HepG2 (cell line): ENCODE measurements around the gene THADA. TPM values are rescaled to one million over a fixed set of nuclear protein-coding genes. Genes with fewer than 3 reads are reported as not detected.

Experiments used
- ATAC-seq: fragments of 200-7000 bp; cut with Tn5 transposase; 3 replicates; pipeline ENCODE4 v1.9.1; 2020; ENCODE audit warnings: mild to moderate bottlenecking, moderate library complexity
- BruUV-seq: library from RNA; stranded (reverse); fragments of 400-500 nt; replicated peaks from 2 replicates; lab custom pipeline; 2021; lab: Mats Ljungman, UMichigan
- CTCF ChIA-PET: fragments of 300-600 bp; formaldehyde crosslinking; extraction: SDS; loops from one replicate; lab custom pipeline; 2021; ENCODE audit warnings: low total read pairs, inconsistent platforms, low intra/inter-chr PET ratio; lab: Yijun Ruan, JAX
- POLR2A ChIA-PET: fragments of 350-600 bp; sonication (Branson Sonifier 250); formaldehyde crosslinking; loops from one replicate; lab custom pipeline; 2020; ENCODE audit warnings: antibody characterized with exemption, inconsistent platforms; lab: Yijun Ruan, JAX
- DNase-seq: peaks from one replicate; pipeline ENCODE4 v3.0.0-alpha.2; 2015; ENCODE audit warnings: low spot score
- FAIRE-seq: peaks from 3 replicates; lab custom pipeline; 2011; peaks lifted over from hg19 to GRCh38; lab: Jason Lieb, UNC
- H2AFZ ChIP-seq: one replicate; pipeline ENCODE4 v1.6.1; 2011; ENCODE audit warnings: low read length, inconsistent platforms
- H3K27ac ChIP-seq: fragments of 300-600 bp; 3 replicates; pipeline ENCODE4 v1.8.0; 2011; ENCODE audit warnings: mixed run types, mild to moderate bottlenecking, mixed read lengths, low read length, inconsistent platforms; ENCODE audit not compliant: insufficient read depth; ENCODE audit errors: extremely low read length
- H3K27me3 ChIP-seq, 2 experiments: fragments of 200-600 bp in 1 of 2; 2 replicates in 1 of 2; 3 replicates in 1 of 2; pipeline versions ENCODE4 v1.6.0 to v1.8.0; 2011; ENCODE audit warnings: low read length in 2 of 2, mild to moderate bottlenecking in 2 of 2, moderate library complexity in 2 of 2, inconsistent platforms in 1 of 2; ENCODE audit not compliant: insufficient read depth in 2 of 2, control insufficient read depth in 1 of 2
- H3K36me3 ChIP-seq, 2 experiments: fragments of 200-600 bp in 1 of 2; replicated peaks in 1 of 2; 2 replicates in 1 of 2; 3 replicates in 1 of 2; pipeline versions ENCODE4 v1.5.1 to v1.8.0; 2011; ENCODE audit warnings: low read length in 2 of 2, inconsistent platforms in 1 of 2; ENCODE audit not compliant: insufficient read depth in 2 of 2, control insufficient read depth in 1 of 2
- H3K4me1 ChIP-seq: 2 replicates; pipeline ENCODE4 v1.5.1; 2012; ENCODE audit warnings: low read length, inconsistent platforms; ENCODE audit not compliant: insufficient read depth
- H3K4me2 ChIP-seq: 2 replicates; pipeline ENCODE4 v1.6.0; 2011; ENCODE audit warnings: low read depth, low read length, inconsistent platforms
- H3K4me3 ChIP-seq, 3 experiments: fragments of 200-600 bp in 1 of 3; sonication (generic), shearing (Covaris generic) in 1 of 3; replicated peaks in 1 of 3; 2 replicates each; pipeline ENCODE4 v1.5.1; 2011 to 2016; ENCODE audit warnings: low read length in 3 of 3, inconsistent platforms in 2 of 3, low read depth in 2 of 3, mild to moderate bottlenecking in 2 of 3, control low read depth in 1 of 3, mixed read lengths in 1 of 3; ENCODE audit not compliant: insufficient read depth in 1 of 3
- H3K79me2 ChIP-seq: one replicate; pipeline ENCODE4 v1.6.1; 2011; ENCODE audit warnings: low read length, inconsistent platforms; ENCODE audit not compliant: insufficient read depth
- H3K9ac ChIP-seq: 2 replicates; pipeline ENCODE4 v1.6.0; 2011; ENCODE audit warnings: mild to moderate bottlenecking, low read depth, low read length, inconsistent platforms; ENCODE audit not compliant: insufficient read depth
- H3K9me3 ChIP-seq: 2 replicates; pipeline ENCODE4 v1.5.1; 2012; ENCODE audit warnings: mild to moderate bottlenecking, low read length
- H4K20me1 ChIP-seq: 2 replicates; pipeline ENCODE4 v1.6.0; 2011; ENCODE audit warnings: inconsistent platforms, mild to moderate bottlenecking, low read length, moderate library complexity; ENCODE audit not compliant: insufficient read depth
- ARID5B ChIP-seq: IDR thresholded peaks from 2 replicates; pipeline ENCODE4 v1.4.0; 2020; ENCODE audit warnings: mild to moderate bottlenecking, missing genetic modification reagents
- ARNT ChIP-seq: fragments of 450-650 bp; IDR thresholded peaks from 2 replicates; pipeline ENCODE4 v1.6.1; 2017
- FOXA1 ChIP-seq, 2 experiments: fragments of 450-650 bp in 1 of 2; sonication (generic) in 1 of 2; formaldehyde crosslinking in 1 of 2; IDR thresholded peaks; 2 replicates each; pipeline versions ENCODE4 v1.4.0 to v1.6.1; 2016 to 2020; ENCODE audit warnings: missing genetic modification reagents in 1 of 2
- NR2F6 ChIP-seq, 2 experiments: IDR thresholded peaks; 2 replicates each; pipeline ENCODE4 v1.6.1; 2016; ENCODE audit warnings: antibody characterized with exemption in 1 of 2, mild to moderate bottlenecking in 1 of 2
- PAXIP1 ChIP-seq: sonication (generic); formaldehyde crosslinking; conservative IDR thresholded peaks from 2 replicates; pipeline ENCODE4 v1.4.0; 2020; ENCODE audit warnings: mild to moderate bottlenecking, missing genetic modification reagents, moderate library complexity
- RCOR2 ChIP-seq: IDR thresholded peaks from 2 replicates; pipeline ENCODE4 v1.6.1; 2016; ENCODE audit warnings: missing biosample characterization, missing genetic modification reagents
- SOX13 ChIP-seq, 3 experiments: fragments of 450-650 bp in 1 of 3; sonication (generic) in 1 of 3; formaldehyde crosslinking in 1 of 3; IDR thresholded peaks in 2 of 3; conservative IDR thresholded peaks in 1 of 3; 2 replicates each; pipeline versions ENCODE4 v1.5.0 to v1.6.1; 2016 to 2020; ENCODE audit warnings: antibody characterized with exemption in 1 of 3, mild to moderate bottlenecking in 1 of 3, missing compliant biosample characterization in 1 of 3, missing genetic modification reagents in 1 of 3, moderate library complexity in 1 of 3
- SOX5 ChIP-seq: IDR thresholded peaks from 2 replicates; pipeline ENCODE4 v1.6.1; 2016; ENCODE audit warnings: borderline replicate concordance
- SOX6 ChIP-seq, 2 experiments: fragments of 450-650 bp in 1 of 2; sonication (generic) in 1 of 2; formaldehyde crosslinking in 1 of 2; IDR thresholded peaks; 2 replicates each; pipeline versions ENCODE4 v1.4.0 to v1.6.1; 2017 to 2020; ENCODE audit warnings: antibody characterized with exemption in 1 of 2, mild to moderate bottlenecking in 1 of 2, missing genetic modification reagents in 1 of 2
- SPEN ChIP-seq: sonication (generic); formaldehyde crosslinking; IDR thresholded peaks from 2 replicates; pipeline ENCODE4 v1.5.1; 2020; ENCODE audit warnings: low read depth, mild to moderate bottlenecking, missing genetic modification reagents
- ZBTB25 ChIP-seq: IDR thresholded peaks from 2 replicates; pipeline ENCODE4 v1.6.1; 2018; ENCODE audit warnings: missing genetic modification reagents
- ZBTB42 ChIP-seq: sonication (generic); formaldehyde crosslinking; IDR thresholded peaks from 2 replicates; pipeline ENCODE4 v1.5.0; 2020; ENCODE audit warnings: mild to moderate bottlenecking, missing genetic modification reagents
- ZNF382 ChIP-seq: sonication (generic); formaldehyde crosslinking; IDR thresholded peaks from 2 replicates; pipeline ENCODE4 v1.5.0; 2020; ENCODE audit warnings: missing genetic modification reagents, mild to moderate bottlenecking, borderline replicate concordance
- in situ Hi-C: cut with HindIII; loops from 2 replicates; pipeline ENCODE4 v1.10.0; 2017; ENCODE audit warnings: low pct_unique_long_range_greater_than_20kb; ENCODE audit not compliant: extremely low pct_ligation_motif_present
- intact Hi-C: fragments of 100-400 bp; cut with micrococcal nuclease; formaldehyde crosslinking; loops from one replicate; pipeline ENCODE4 v1.10.0; 2022; ENCODE audit not compliant: unreplicated experiment
- polyA plus RNA-seq, 8 experiments: library from polyadenylated mRNA; depleted of rRNA in 3 of 8; stranded (reverse) in 7 of 8; unstranded in 1 of 8; fragments of >200 nt; fragmentation: Illumina TruSeq in 4 of 8; extraction: Trizol in 4 of 8; gene quantifications; 2 replicates each; pipeline versions ENCODE4 v1.2.1 to v1.2.3, GENCODE V29; 2011 to 2016; ENCODE audit warnings: low read depth in 4 of 8, missing spikeins in 1 of 8, mixed read lengths in 1 of 8; ENCODE audit not compliant: insufficient read depth in 1 of 8
- total RNA-seq, 5 experiments: library from RNA; depleted of rRNA; stranded (reverse); fragments of >200 nt; fragmentation: Illumina TruSeq; extraction: Trizol; gene quantifications; 2 replicates each; pipeline ENCODE4 v1.2.3, GENCODE V29; 2016; ENCODE audit warnings: low read depth in 1 of 5

THADA gene
- total and polyA plus RNA-seq, 2 of the 13 experiments (the other 11 are each of a cell fraction or from before 2014, with no cell fraction given) = 12.7 to 21.7 TPM

- peak; percentile 35; the same call in 1 of the 2 replicates for TF ChIP-seq ARID5B (CRISPR knock-in tag)
- 0 out of 2 replicates have a peak, but pooled peaks have one; percentile 13 for TF ChIP-seq RCOR2
- 0 out of 2 replicates have a peak, but pooled peaks have one; percentile 37 for TF ChIP-seq ZBTB25
- TF ChIP-seq, all 625 proteins: peak for 7
Measured at GRCh38 chr2:43421194-43421593, 174.6 kb downstream of the THADA start (continued).

GRCh38 chr2:43420389-43420801 lies 175.4 kb downstream of the THADA start:
- H3K4me1 ChIP-seq = peaks cover 76% of the 10 kb centered on the region
- intact Hi-C loops = loop anchor here (5.0 kb wide), 1 partner anchor 37 kb away; no protein-coding TSS in a partner anchor
- DNase-seq (peak; percentile 68), FAIRE-seq (peak; percentile 61), ATAC-seq (peak; percentile 63)
- in situ Hi-C loops = no loop called here
- H3K79me2 ChIP-seq = no peaks in the 10 kb centered on the region
- no TSS peak for BruUV-seq
- no peak overlapping the region for H3K4me2 ChIP-seq
- H2AFZ ChIP-seq = no peak overlapping the region
- ChIA-PET POLR2A (interaction anchor here (1.2 to 1.4 kb wide), 2 partner anchors 12 to 31 kb away, joined by 3 to 5 read pairs; no protein-coding TSS in a partner anchor), CTCF (no interaction called here)
- no peaks in the 10 kb centered on the region for H3K27me3 ChIP-seq
- no peak overlapping the region for H3K4me3 ChIP-seq
- no peak overlapping the region for H3K9ac ChIP-seq
- no peaks in the 10 kb centered on the region for H4K20me1 ChIP-seq
- H3K27ac ChIP-seq = peak overlapping the region; percentile 14
- no peaks in the 10 kb centered on the region for H3K36me3 ChIP-seq
- H3K9me3 ChIP-seq = no peaks in the 10 kb centered on the region
- TF ChIP-seq FOXA1 (IDR thresholded peaks at IDR 0.05) (no peak), FOXA1 (CRISPR knock-in tag; IDR thresholded peaks at IDR 0.05) (peak; percentile 33; the same call in 1 of the 2 replicates), ZNF382 (CRISPR knock-in tag) (0 out of 2 replicates have a peak, but pooled peaks have one; percentile 11), NR2F6 (IDR thresholded peaks at IDR 0.05) (peak; percentile 56; the same call in 1 of the 2 replicates), NR2F6 (CRISPR knock-in tag; IDR thresholded peaks at IDR 0.05) (no peak), SPEN (CRISPR knock-in tag) (no peak), SOX6 (IDR thresholded peaks at IDR 0.05) (no peak), SOX6 (CRISPR knock-in tag; IDR thresholded peaks at IDR 0.05) (peak; percentile 75), ARNT (no peak), PAXIP1 (0 out of 2 replicates have a peak, but pooled peaks have one; percentile 28), SOX13 (IDR thresholded peaks at IDR 0.05) (no peak), SOX13 (CRISPR knock-in tag; conservative IDR thresholded peaks at IDR 0.05 in 1 of 2, IDR thresholded peaks at IDR 0.05 in 1 of 2) (peak in 1 of 2 experiments; percentile 74; a peak in 2 of 4 replicates), ZBTB42 (no peak), SOX5 (peak; percentile 44; the same call in 1 of the 2 replicates)
